NCI-H2196 treated with DMSO at 0.1 percent for 48 hours (cell line): ENCODE measurements around the gene PTDSS2.
"Not testable (repeated sequence)": the region's sequence is repeated elsewhere in the genome, so short reads cannot be mapped to it uniquely, and the experiment has no call there.

Experiments
- DNase-seq: peaks from one replicate; lab custom pipeline; 2025; ENCODE audit not compliant: unreplicated experiment; lab: John Stamatoyannopoulos, UW

The PTDSS2 gene

DNA sequence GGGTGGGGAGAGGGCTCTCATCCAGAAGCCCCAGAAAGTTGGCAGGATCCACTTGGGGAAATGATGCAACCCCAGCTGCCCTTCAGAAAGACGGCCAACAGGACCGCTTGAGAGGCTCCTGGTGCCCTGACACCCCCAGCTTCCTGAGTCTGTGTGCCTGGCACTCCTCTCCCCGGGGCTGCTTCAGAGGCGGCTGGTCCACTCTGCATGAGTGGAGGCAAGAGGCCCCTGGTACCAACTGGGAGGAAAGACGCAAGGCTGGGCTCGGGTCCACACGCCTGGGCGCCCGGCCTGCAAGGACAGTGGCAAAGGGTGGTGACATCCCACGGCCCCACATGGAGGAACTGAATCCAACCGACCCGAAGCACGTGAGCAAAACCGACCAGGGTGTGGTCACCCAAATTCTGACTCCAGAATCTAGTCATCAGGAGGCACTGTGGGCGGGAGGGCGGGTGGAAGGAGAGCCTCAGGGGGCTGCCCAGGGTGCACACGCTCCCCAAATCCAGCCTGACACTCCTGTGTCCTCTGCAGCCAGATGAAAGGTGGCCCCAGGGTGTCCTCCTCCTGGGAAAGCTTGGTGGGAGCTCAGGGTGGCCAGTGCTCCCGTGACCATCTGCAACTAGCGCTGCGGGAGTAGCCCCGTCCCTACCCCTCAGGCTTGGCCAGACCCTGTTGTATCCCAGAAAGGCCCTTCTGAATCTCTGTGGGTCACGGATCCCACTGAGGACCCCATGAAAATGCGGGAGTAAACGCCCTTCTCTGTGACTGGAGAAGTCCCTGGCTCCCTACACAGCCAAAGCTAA is 53.3 kb downstream of the PTDSS2 start:
- DNase-seq: no peak

DNA sequence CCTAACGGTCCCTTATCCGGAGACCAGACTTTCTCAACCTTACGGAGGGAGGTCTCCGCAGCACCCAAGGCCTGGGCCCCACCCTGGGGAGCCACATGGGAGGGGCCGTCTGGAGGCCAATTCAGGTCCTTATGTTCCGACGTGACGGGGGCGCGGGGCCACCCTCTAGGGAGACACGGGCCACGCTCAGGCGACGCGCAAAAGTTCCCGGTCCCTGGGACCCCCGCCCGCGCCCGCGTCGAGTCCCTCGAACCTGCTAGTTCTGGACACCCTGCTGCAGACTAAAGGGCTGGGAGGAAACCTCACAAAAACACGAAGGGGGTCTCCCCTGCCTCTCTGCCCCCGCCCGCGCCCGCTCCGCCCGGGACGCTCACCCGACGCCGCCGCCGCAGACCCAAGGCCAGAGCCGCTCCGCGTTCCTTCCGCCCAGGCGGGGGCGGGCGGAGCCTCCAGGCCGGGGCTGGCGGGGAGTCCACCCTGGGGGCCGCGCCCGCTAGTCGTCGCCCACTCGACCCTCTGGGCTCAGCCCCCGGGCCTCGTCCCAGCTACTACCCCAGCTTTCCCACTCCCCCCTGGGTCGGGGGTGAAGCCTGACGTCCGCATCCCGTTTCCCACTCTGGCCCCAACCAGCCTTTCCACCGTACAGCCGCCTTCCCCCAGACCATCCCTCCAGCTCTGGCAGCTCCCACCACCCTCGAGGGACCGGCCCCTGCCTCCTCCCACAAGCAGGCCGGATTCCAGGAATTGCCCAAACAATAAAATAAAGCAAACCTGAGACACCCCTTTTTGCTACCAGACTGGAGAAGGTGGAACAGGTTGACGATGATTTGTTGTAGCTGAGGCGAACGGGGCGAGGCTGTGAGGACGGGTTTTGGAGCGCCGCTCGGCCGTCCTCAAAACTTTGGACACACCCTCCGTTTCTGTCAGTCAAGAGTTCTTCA is 54.2 kb downstream of the PTDSS2 start:
- no peak for DNase-seq

DNA sequence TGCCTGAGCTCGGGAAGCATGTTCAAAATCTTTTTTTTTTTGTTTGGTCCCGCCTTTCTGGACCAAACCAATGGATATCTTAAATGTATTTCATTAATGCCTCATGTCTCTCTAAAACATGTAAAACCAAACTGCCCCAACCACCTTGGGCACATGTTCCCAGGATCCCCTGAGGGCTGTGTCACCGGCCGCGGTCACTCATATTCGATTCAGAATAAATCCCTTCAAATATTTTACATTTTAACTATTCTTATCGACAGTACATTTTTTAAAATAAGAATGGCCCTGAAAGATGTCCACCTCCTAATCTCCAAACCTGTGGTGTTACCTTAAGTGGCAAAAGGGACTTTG is 54.9 kb downstream of the PTDSS2 start:
- DNase-seq: no peak

DNA sequence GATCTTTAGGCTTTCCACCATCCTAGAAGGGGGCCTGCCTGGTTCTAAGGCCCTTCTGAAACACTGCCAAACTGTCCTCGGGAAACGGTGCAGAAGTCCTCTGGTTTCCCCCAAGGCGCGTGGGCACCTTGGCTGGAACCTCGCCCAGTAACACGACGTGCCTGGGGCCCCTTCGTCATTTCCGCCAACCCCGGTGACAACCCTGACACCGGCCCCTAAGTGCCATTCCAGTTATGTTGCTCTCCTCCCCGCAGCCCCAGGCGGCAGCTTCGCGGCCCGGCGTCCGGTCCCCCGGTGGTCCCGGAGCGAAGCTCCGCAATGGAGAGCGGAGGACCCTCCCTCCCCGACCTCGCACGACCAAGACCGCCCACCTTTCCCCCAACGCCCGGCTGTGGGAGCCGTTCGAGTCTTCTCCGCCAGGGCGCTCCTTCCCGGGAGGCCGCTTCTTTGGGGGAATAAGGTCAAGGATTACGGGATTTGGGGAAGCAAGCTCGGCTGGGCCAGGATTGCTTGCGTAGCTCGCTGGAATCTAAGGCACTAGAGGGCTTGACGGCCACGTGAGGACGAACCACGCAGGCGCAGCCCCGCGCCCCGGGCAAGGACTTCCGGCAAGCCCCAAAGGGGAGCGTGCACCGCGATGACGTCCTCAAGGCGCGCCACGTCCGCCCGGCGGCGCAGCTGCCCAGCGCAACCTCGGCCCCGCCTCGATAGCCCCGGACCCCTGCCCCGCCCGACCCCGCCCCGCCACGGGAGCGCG is 56.3 kb downstream of the PTDSS2 start:
- peak; percentile 92 for DNase-seq

DNA sequence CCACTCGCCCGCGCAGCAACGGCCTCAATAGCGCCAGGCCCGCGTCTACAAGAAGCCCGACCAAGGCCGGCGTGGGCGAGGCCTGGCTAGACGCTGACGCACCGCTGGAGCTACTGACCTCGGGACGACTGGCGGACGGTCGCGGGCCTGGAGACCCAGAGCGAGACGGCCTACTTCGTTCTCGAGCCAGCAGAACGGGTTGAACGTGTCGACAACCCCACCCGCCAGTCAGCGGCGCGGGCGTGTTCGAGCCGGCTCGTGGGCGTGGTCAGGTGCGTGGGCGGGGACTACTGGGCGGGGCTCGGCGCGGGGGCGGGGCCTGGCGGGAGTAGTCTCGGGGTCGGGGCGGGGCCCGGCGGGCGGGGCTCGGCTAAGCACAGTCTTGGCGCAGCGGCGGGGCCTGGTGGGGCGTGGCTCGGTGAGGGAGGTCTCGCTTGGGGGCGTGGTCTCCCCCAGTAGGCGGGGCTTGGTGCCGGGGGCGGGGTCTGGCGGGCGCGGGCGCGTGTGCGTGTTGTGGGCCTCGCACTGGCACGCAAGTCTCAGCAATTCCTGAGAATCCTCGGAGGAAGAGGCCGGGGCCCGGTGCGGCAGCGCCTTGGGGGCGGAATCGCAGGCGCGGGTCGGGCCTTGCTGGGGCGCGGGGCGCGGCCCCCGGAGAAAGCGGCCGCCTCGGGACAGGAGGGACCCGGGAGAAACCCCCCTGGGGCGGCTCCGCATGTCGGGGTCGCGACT is 57.1 kb downstream of the PTDSS2 start, which contains the start of gene RNH1:
TSS of gene RNH1 (minus strand) at position 248 of the 732 bp plus-strand sequence. CDS start 5,080 bp downstream, outside the sequence.
- peak; percentile 86 for DNase-seq

DNA sequence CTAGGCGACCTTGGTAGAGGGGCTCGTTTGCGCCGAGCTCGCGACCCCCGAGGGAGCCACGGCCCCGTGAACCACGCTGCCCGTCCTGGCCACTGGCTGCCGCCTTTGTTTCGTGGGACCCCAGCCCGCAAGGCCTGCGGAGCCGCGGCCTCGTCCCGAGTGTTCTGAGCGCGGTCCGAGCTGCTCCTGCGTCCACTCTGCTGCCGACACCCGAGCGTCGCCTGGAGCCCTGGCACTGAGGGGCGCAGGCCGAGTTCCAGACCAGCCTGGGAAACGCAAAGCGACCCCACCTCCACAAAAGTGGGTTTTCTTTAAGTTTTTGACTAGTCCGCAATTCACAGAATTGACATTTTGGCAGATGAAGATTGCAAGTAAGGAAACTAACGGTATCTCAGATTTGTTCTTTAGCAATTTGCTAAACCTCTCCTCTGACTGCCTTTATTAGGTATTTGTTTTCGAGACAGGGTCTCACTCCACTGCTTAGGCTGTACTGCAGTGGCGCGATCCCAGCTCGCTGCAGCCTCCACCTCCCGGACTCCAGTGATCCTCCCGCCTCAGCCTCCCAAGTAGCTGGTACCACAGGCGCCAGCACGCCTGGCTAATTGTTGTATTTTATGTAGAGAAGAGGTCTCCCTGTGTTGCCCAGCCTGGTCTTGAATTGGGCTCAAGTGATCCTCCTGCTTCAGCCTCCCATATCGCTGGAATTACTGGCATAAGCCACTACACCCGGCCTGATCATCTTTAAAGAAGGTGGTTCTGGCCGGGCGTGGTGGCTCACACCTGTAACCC is 57.8 kb downstream of the PTDSS2 start:
- no peak for DNase-seq

DNA sequence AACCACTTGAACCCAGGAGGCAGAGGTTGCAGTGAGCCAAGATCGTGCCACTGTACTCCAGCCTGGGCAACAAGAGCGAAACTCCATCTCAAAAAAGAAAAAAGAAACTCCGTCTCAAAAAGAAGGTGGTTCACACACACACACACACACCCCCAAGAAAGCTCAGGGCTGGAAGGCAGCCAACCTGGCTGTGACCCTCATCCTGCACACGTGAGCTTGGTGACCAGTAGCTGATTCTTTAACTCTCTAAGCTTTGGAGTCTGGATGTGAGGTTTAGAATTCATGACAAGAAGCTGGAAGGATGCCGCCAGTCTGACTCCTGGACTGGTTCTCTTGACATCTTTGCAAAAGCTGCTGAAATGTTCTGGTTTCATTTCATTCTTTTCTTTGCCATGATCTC is 58.9 kb downstream of the PTDSS2 start:
- DNase-seq: no peak

DNA sequence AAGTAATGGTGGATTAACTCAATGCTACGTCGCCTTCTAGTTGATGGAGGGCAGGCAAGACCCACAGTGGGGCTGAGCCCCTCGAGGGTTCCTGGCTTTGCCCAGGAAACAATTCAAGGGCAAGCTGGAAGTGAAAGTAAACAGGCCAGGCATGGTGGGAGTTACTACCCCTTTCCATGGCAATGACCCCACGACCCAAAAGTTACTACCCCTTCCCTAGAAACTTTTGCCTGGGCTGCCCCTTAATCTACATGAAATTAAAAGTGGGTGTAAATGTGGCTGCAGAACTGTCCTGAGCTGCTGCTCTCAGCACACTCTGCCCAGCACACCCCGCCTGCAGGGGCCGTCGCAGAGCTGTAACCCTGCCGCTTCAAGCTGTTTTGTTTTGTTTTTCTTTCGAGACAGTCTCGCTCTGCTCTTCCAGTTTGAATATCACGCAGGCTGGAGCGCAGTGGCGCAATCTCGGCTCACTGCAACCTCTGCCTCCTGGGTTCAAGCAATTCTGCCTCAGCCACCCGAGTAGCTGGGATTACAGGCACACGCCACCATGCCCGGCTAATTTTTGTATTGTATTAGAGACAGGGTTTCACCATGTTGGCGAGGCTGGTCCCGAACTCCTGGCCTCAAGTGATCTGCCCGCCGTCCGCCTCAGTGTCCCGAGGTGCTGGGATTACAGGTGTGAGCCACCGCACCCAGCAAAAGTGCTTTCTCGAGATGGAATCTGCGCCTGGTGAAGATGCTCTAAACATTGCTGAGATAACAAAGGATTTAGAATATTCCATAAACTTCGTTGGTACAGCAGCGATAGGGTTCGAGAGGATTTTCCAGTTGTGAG is 62.9 kb downstream of the PTDSS2 start:
- no peak for DNase-seq

DNA sequence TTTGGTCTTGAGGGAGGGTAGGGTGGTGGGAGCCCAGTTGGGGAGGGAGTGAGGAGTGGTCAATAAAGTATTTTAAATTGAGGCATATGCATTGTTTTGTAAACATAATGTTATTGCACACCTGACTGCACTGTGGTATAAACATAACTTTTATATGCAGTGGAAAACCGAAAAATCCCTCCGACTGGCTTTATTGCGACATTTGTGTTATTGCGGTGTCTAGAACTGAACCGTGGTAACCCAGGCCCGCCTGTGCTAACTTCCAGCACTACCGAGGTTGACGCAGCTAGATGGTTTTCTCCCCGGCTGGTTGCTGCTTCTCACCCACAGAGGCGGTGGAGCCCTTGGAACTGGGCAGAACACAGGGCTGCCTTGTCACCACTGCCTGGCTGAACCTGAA is 64.5 kb downstream of the PTDSS2 start:
- DNase-seq: no peak

DNA sequence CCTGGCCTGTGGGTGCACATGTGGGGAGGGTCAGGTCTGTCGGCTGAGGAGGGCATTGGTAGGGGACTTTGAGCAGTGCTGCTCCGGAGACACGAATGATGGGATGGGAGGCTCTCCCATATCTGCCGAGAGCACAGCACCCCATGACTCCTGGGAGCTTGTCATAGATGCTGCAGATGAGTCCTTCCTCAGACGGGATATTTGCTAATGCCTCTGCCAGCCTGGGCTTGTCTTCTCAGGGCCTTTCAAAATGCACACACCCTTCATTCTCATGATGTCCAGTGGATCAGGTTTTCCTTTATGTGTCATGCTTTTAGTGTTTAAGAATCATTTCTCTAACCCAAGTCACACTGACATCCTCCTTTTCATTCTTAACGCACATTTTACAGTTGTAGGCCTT is 65.1 kb downstream of the PTDSS2 start:
- no peak for DNase-seq

DNA sequence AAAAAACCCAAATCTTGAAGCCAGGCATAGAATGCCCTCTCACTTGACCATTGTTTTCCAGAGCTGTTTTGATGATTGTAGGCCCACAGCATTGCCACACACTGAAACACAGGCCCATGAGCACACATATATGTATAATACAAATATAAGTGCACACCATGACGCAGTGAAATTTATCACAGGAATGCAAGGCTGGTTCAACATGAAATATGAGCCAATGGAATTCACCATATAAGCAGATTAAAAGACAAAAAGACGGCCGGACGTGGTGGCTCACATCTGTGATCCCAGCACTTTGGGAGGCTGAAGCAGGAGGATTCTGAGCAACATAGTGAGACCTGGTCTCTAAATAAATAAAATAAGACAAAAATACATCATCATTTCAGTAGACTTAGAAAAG is 66.3 kb downstream of the PTDSS2 start:
- DNase-seq: no peak

DNA sequence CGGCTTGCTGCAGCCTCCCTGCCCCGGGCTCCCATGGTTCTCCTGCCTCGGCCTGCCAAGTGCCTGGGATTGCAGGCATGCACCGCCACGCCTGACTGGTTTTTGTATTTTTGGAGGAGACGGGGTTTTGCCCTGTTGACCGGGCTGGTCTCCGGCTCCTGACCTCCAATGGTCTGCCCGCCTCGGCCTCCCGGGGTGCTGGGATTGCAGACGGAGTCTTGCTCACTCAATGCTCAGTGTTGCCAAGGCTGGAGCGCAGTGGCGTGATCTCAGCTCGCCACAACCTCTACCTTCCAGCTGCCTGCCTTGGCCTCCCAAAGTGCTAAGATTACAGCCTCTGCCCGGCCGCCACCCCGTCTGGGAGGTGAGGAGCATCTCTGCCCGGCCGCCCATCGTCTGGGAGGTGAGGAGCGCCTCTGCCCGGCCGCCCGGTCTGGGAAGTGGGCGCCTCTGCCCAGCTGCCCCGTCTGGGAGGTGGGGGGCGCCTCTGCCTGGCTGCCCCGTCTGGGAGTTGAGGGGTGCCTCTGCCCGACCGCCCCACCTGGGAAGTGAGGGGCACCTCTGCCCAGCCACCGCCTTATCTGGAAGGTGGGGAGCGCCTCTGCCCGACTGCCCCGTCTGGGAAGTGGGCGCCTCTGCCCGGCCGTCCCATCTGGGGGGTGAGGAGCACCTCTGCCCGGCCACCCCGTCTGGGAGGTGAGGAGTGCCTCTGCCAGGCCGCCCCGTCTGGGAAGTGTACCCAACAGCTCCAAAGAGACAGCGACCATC is 67.0 kb downstream of the PTDSS2 start:
- DNase-seq: not testable (repeated sequence)

DNA sequence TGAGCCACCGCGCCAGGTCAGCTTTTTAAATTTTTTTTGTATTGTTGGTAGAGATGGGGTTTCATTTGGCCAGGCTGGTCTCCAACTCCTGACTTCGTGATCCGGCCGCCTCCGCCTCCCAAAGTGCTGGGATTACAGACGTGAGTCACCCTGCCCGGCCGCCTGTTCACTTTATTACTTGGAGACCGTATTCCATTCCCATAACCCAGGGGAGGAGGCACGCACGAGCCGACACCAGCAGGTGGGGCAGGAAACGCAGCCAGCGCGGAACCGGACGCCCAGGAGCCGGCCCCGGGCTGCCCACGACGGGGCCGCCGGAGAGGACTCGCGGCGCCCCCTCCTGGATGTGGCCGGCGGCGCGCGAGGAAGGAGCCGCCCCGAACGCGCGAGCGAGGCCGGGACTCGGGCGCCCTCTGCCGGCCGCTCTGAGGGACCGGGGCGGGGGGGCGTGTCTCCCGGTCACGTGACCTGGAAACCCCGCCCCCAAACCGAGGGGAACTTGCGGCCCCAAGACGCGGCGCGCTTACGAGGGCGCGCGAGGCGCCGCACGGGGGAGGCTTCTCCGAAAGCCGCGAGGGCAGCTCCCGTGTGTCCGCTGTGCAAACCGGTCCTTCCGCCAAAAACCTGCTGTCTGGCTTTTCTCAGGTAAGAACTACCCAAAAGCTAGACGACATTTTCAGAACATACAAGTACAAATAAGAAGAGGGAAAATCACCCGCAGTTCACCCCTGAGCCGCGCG is 68.6 kb downstream of the PTDSS2 start:
- no peak for DNase-seq

DNA sequence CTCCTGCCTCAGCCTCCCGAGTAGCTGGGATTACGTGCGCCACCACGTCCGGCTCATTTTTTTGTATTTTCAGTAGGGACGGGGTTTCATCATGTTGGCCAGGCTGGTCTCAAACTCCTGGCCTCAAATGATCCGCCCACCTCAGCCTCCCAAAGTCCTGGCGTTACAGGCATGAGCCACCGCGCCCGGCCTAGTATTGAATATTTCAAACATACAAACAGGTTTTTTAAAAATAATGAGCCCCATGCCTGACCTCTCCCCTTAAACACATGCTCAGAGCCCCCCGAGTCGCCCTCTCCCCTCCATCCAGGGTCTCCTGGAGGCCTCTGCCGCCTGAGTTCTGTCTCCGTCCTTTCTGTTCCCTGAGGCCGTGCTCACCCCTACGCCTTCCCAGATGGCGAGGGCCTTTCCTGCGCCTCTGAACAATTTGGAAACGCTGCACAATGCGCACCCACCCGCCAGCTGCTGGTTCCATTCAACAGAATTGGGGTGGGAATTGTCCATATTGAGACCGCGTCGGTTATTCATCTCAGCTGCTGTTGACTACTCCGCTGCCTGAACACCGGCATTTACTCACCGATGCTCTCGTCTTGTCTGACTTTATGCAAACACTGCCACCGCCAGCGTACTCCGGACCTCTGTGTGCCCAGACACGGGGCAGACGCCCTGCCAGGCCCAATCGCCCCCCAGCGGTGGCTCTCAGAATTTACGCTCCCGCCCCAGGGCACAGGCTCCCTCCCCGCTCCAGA is 70.5 kb downstream of the PTDSS2 start:
- no peak for DNase-seq

DNA sequence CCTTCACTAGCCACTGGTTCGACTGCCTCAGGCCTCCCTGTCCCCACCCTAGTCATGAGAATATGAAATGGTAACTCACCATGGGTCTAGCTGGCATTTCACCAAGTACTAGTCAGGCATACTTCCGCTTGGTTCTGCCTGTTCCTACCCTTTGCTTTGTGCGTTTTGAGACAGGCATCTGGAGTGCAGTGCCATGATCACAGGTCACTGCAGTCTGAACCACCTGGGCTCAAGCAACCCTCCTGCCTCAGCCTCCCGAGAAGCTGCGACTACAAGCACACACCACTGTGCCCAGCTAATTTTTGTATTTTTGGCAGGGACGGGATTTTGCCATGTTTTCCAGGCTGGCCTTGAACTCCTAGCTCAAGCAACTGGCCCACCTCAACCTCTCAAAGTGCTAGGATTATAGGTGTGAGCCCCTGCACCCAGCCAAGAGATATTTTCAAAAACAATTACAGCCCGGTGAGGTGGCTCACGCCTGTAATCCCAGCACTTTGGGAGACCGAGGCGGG is 71.2 kb downstream of the PTDSS2 start:
- no peak for DNase-seq

DNA sequence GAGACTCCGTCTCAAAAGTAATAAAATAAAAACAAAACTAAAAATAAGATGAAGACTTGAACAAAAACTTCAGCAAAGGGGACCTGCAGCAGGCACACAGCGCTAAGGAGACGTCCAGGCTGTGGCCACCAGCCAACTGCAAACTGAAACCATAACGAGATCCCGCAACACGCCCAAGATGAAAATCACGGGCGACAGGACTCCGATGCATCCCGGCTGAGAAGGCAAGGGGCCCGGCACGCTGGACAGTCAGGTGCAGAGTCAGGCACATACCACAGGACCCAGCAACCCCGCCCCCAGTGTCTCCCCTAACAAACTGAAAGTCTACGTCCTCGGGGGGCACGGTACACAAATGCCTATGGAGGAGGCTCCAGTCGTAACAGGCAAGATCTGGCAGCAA is 76.1 kb downstream of the PTDSS2 start:
- DNase-seq: no peak
